Sigmoid colon (tissue), 4 donors: ENCODE results near the gene NRM.

Source experiments
- EP300 ChIP-seq, 4 donors: sonication (generic); formaldehyde crosslinking; IDR thresholded peaks; one replicate each; pipeline ENCODE4 v1.6.1; 2017; ENCODE audit warnings: antibody characterized with exemption in 4 of 4
- POLR2A ChIP-seq, 2 donors: fragments of 450-650 bp; IDR thresholded peaks; one replicate each; pipeline ENCODE4 v1.6.1; 2016; ENCODE audit warnings: antibody characterized with exemption in 2 of 2, mild to moderate bottlenecking in 2 of 2, moderate library complexity in 2 of 2
- POLR2AphosphoS5 ChIP-seq, 4 donors: sonication (generic); formaldehyde crosslinking; IDR thresholded peaks; one replicate each; pipeline ENCODE4 v1.6.1; 2017; ENCODE audit warnings: antibody characterized with exemption in 4 of 4
- TF ChIP-seq, protein P1 (sequence below), 4 experiments: fragments of 450-650 bp in 3 of 4; fragments of 200-600 bp in 1 of 4; IDR thresholded peaks; one replicate each; pipeline ENCODE4 v1.5.1; 2016 to 2019; ENCODE audit warnings: antibody characterized with exemption in 4 of 4, mild to moderate bottlenecking in 3 of 4, moderate library complexity in 2 of 4

- TF ChIP-seq POLR2AphosphoS5 (IDR thresholded peaks at IDR 0.05) (no peak), POLR2A (IDR thresholded peaks at IDR 0.05) (no peak), EP300 (IDR thresholded peaks at IDR 0.05) (no peak)
- TF ChIP-seq, protein P1, sequence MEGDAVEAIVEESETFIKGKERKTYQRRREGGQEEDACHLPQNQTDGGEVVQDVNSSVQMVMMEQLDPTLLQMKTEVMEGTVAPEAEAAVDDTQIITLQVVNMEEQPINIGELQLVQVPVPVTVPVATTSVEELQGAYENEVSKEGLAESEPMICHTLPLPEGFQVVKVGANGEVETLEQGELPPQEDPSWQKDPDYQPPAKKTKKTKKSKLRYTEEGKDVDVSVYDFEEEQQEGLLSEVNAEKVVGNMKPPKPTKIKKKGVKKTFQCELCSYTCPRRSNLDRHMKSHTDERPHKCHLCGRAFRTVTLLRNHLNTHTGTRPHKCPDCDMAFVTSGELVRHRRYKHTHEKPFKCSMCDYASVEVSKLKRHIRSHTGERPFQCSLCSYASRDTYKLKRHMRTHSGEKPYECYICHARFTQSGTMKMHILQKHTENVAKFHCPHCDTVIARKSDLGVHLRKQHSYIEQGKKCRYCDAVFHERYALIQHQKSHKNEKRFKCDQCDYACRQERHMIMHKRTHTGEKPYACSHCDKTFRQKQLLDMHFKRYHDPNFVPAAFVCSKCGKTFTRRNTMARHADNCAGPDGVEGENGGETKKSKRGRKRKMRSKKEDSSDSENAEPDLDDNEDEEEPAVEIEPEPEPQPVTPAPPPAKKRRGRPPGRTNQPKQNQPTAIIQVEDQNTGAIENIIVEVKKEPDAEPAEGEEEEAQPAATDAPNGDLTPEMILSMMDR (IDR thresholded peaks at IDR 0.05) = no peak
Measured at GRCh38 chr6:30644769-30645168, 46.0 kb downstream of the NRM start.
